ENCODE measurements around the gene TLE1.
"Not testable (repeated sequence)": the region's sequence is repeated elsewhere in the genome, so short reads cannot be mapped to it uniquely, and the experiment has no call there.

Gene TLE1

DNA sequence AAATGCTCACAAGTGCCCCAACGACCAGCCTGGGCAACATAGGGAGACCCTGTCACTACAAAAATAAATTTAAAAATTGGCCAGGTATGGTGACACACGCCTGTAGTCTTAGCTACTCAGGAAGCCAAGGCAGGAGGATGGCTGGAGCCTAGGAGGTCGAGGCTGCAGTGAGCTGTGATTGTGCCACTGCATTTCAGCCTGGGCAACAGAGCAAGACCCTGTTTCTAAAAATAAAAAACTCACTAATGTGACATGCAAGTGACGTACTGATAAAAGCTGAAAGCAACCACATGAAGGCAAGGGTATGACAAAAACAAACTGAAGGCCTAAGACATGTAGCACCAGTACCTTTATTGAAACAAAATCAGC lies 81.1 kb downstream of the TLE1 start:
- no peak overlapping the region for H3K27ac ChIP-seq (ENCODE audit: poor library complexity, severe bottlenecking)
- ATAC-seq (ENCODE audit: low read depth) (no peak), DNase-seq (ENCODE audit: low spot score) (no peak)
- no peaks in the 10 kb centered on the region for H3K27me3 ChIP-seq (ENCODE audit: insufficient read depth, poor library complexity, severe bottlenecking)
- H3K4me3 ChIP-seq (ENCODE audit: severe bottlenecking): no peak overlapping the region
- H3K4me1 ChIP-seq (ENCODE audit: insufficient read depth, poor library complexity, severe bottlenecking): no peaks in the 10 kb centered on the region
- TF ChIP-seq, protein P1, sequence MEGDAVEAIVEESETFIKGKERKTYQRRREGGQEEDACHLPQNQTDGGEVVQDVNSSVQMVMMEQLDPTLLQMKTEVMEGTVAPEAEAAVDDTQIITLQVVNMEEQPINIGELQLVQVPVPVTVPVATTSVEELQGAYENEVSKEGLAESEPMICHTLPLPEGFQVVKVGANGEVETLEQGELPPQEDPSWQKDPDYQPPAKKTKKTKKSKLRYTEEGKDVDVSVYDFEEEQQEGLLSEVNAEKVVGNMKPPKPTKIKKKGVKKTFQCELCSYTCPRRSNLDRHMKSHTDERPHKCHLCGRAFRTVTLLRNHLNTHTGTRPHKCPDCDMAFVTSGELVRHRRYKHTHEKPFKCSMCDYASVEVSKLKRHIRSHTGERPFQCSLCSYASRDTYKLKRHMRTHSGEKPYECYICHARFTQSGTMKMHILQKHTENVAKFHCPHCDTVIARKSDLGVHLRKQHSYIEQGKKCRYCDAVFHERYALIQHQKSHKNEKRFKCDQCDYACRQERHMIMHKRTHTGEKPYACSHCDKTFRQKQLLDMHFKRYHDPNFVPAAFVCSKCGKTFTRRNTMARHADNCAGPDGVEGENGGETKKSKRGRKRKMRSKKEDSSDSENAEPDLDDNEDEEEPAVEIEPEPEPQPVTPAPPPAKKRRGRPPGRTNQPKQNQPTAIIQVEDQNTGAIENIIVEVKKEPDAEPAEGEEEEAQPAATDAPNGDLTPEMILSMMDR (IDR thresholded peaks at IDR 0.05; ENCODE audit: poor library complexity, severe bottlenecking): no peak
- H3K36me3 ChIP-seq (ENCODE audit: low read depth): peaks cover 19% of the 10 kb centered on the region; the same call in 1 of the 2 replicates
- H3K9me3 ChIP-seq (ENCODE audit: severe bottlenecking): no peaks in the 10 kb centered on the region

DNA sequence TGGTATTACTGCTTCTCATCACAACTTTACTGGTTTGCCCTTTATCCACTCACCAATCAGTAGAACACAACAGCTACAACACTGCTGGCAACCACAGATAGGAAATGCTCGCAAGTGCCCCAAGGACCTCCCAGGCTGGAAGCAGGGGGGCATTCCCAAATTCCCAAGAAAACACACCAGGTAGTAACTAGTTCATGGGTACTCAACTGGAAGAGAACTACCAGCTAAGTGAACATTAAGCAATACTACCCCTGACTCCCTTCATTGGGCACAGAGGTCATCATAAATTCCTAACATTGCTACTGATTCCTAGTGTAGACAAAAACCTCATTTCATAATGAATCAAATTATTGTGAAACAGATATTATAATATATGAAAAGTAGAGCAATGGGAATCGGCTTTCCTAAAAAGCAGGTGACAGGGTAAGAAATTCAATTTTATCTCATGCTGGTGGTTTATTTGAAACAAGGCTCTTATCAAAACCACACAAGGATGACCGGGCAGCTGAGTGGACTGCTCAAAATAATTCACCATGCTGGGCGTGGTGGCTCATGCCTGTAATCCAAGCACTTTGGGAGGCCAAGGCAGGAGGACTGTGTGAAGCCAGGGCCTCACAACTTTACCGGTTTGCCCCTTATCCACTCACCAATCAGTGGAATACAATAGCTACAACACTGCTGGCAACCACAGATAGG lies 81.6 kb downstream of the TLE1 start:
- TF ChIP-seq, protein P1 (IDR thresholded peaks at IDR 0.05; ENCODE audit: poor library complexity, severe bottlenecking): no peak
- H3K27ac ChIP-seq (ENCODE audit: poor library complexity, severe bottlenecking): no peak overlapping the region

DNA sequence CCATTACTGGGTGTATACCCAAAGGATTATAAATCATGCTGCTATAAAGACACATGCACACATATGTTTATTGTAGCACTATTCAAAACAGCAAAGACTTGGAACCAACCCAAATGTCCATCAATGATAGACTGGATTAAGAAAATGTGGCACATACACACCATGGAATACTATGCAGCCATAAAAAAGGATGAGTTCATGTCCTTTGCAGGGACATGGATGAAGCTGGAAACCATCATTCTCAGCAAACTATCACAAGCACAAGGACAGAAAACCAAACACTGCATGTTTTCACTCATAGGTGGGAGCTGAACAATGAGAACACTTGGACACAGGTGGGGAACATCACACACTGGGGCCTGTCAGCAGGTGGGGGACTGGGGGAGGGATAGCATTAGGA lies 83.1 kb downstream of the TLE1 start:
- H3K4me3 ChIP-seq (ENCODE audit: severe bottlenecking); H3K27me3 ChIP-seq (ENCODE audit: insufficient read depth, poor library complexity, severe bottlenecking); DNase-seq (ENCODE audit: low spot score); H3K9me3 ChIP-seq (ENCODE audit: severe bottlenecking); H3K27ac ChIP-seq (ENCODE audit: poor library complexity, severe bottlenecking); H3K36me3 ChIP-seq (ENCODE audit: low read depth); ATAC-seq (ENCODE audit: low read depth): not testable (repeated sequence)
- peaks cover 12% of the 10 kb centered on the region for H3K4me1 ChIP-seq (ENCODE audit: insufficient read depth, poor library complexity, severe bottlenecking)

More for the DNA sequence above, 81.6 kb downstream of the TLE1 start:
- Histone ChIP-seq H3K9me3 (ENCODE audit: severe bottlenecking) (no peaks in the 10 kb centered on the region), H3K4me3 (ENCODE audit: severe bottlenecking) (no peak overlapping the region), H3K36me3 (ENCODE audit: low read depth) (peaks cover 16% of the 10 kb centered on the region; the same call in 1 of the 2 replicates), H3K4me1 (ENCODE audit: insufficient read depth, poor library complexity, severe bottlenecking) (no peaks in the 10 kb centered on the region), H3K27me3 (ENCODE audit: insufficient read depth, poor library complexity, severe bottlenecking) (no peaks in the 10 kb centered on the region)
- ATAC-seq (ENCODE audit: low read depth) (no peak), DNase-seq (ENCODE audit: low spot score) (no peak)

DNA sequence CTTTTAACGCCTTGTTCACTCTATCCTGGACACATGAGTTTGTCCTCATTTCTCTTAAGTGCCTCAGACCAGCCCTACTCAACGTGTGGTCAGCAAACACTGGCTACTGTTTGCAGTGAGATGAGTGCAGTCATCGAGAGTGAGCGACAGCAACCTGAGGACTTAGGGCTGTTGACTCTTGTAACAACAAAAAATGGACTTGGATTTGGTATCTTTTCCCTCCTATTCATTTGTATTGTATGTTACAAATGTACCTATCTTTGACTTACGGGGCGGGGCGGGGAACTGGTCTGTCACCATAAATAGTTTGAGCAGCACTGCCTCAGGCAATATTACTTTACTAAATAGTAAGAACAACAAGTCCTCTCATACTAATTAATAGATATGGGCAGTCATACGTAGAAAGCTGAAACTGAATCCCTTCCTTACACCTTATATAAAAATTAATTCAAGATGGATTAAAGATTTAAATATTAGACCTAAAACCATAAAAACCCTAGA lies 84.1 kb downstream of the TLE1 start:
- DNase-seq (ENCODE audit: low spot score) (no peak), ATAC-seq (ENCODE audit: low read depth) (no peak)
- Histone ChIP-seq H3K27me3 (ENCODE audit: insufficient read depth, poor library complexity, severe bottlenecking) (no peaks in the 10 kb centered on the region), H3K4me1 (ENCODE audit: insufficient read depth, poor library complexity, severe bottlenecking) (peaks cover 17% of the 10 kb centered on the region), H3K36me3 (ENCODE audit: low read depth) (peaks cover 4% of the 10 kb centered on the region; the same call in 1 of the 2 replicates), H3K27ac (ENCODE audit: poor library complexity, severe bottlenecking) (no peak overlapping the region), H3K9me3 (ENCODE audit: severe bottlenecking) (no peaks in the 10 kb centered on the region), H3K4me3 (ENCODE audit: severe bottlenecking) (no peak overlapping the region)
- TF ChIP-seq, protein P1 (IDR thresholded peaks at IDR 0.05; ENCODE audit: poor library complexity, severe bottlenecking): no peak

DNA sequence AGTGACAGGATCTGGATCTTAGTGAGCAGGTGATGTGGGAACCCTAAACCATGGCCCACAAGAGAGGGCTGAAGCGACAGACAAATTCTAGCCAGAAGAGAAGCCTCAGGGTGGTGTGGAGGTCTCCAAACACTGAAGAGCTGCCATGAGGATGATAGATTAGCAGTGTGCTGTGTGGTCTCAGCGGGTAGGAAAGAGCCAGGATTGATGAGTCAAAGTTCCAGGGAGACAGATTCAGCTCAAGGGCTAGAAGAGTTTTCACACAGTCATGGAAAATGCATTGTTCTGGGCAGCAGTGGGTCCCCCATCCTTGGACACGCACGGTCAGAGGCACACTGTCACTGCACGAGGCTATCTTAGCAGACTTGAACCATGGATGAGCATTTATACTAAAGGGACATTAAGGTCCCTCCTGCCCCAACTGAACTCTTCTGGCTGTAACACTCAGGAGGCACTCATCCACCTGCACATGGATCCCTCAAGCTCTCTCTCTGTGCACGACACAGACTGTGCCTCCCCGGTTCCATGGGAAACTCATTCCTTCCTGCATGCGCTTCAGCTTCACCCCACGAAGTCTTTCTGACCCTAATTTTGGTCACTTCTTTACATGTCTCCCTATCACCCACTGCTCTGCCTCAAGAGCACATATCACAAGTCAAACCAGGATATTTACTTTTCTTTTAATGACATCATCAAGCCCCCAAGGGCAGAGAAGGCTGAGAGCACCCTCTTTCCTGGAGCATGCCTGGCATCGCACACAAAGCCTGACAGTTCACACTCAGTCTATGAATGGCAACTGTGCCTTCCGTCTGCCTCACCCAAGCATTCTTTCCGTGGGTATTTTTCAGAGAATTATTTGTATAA lies 84.8 kb downstream of the TLE1 start:
- TF ChIP-seq, protein P1 (IDR thresholded peaks at IDR 0.05; ENCODE audit: poor library complexity, severe bottlenecking): no peak
- Histone ChIP-seq H3K4me3 (ENCODE audit: severe bottlenecking) (no peak overlapping the region), H3K27me3 (ENCODE audit: insufficient read depth, poor library complexity, severe bottlenecking) (no peaks in the 10 kb centered on the region), H3K27ac (ENCODE audit: poor library complexity, severe bottlenecking) (no peak overlapping the region), H3K36me3 (ENCODE audit: low read depth) (no peaks in the 10 kb centered on the region; the same call in 1 of the 2 replicates), H3K4me1 (ENCODE audit: insufficient read depth, poor library complexity, severe bottlenecking) (peaks cover 17% of the 10 kb centered on the region), H3K9me3 (ENCODE audit: severe bottlenecking) (no peaks in the 10 kb centered on the region)
- no peak for ATAC-seq (ENCODE audit: low read depth)
- DNase-seq (ENCODE audit: low spot score): no peak
